ENCODE results near the gene OR4Q2.
"Not testable (repeated sequence)": the region's sequence is repeated elsewhere in the genome, so short reads cannot be mapped to it uniquely, and the experiment has no call there.

The OR4Q2 gene

DNA sequence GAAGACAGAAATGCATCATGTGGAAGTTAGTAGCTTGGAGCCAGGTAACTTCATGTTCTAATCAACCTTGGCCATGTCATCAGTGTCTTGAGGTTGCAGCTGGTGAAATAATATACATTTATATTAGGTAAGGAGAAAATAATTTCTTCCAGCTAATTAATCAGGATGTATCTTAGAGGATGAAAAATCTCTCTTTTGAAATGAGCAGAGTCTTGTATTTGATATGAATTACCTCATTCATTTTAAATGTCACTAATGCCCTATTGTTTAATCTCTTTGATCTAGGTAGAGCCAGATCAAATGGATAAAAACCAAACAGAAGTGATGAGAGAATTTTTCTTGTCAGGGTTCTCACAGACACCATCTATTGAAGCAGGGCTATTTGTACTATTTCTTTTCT is at the start of gene OR4Q2:
Gene OR4Q2, plus strand, starts transcription at position 301 of the 400 bp plus-strand sequence.
- no peak for DNase-seq

DNA sequence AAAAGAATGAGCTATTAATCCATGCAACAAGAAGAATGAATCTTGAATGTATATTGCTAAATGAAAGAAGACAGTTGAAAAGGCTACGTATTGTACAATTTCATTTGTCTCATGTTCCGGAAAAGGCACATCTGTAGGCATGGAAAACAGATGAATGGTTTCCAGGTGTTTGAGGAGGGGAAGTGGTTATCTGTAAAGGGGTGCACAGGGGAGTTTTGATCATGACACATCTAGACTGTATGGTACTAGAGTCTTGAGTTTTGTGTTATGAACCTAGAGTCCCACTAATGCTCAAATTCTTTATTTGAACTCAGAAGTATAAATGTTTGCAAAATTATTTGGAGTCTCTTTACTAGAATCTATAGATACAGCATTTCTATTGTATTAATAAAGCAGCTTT is 32.2 kb upstream of the OR4Q2 start:
- DNase-seq = not testable (repeated sequence)

DNA sequence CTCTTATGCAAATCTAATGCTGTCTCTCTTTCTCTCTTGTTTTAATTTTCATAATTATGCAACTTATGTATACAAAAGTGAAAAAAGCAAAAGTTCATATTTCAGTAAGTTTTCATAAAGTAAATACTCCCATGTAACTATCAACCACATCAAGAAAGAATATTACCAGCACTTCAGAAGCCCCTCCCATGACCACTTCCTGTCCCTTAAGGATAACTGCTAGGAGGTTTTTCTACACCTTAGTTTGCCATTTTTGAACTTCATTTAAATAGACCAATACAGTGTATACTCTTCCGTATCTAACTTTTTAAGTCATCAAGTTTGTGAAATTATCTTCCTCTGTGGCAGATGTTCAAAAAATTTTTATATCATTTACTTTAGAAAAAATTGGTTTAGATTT is 27.1 kb upstream of the OR4Q2 start:
- peak; percentile 12 for DNase-seq

DNA sequence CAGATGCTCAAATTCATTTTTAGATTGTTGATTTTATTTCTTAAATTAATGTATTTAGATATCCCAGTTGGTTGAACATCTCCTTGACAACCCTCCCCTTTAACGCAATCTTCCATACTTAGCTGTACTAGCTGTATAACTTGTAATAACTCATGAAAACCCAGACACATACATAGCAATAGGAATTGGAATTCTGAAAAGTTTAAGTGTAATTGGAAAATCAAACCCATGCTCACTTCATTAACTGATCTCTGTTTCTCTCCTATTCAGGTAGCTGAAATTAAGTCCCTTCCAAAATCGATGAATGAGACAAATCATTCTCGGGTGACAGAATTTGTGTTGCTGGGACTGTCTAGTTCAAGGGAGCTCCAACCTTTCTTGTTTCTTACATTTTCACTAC is 26.7 kb upstream of the OR4Q2 start, which contains the start of gene OR4K15:
Gene OR4K15, plus strand, starts transcription at position 301 of the 400 bp plus-strand sequence. Its CDS starts 0 bp downstream, at position 301.
- no peak for DNase-seq

DNA sequence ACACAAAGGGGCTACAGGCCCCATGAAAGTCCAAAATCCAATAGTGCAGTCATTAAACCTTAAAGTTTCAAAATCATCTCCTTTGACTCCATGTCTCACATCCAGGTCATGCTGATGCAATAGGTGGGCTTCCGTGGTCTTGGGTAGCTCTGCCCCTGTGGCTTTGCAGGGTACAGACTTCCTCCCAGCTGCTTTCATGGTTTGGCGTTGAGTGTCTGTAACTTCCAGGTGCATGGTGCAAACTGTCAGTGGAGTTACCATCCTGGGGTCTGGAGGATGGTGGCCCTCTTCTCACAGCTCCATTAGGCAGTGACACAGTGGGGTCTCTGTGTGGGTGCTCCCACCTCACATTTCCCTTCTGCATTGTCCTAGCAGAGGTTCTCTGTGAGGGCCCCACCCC is 8.5 kb upstream of the OR4Q2 start:
- DNase-seq = no peak

DNA sequence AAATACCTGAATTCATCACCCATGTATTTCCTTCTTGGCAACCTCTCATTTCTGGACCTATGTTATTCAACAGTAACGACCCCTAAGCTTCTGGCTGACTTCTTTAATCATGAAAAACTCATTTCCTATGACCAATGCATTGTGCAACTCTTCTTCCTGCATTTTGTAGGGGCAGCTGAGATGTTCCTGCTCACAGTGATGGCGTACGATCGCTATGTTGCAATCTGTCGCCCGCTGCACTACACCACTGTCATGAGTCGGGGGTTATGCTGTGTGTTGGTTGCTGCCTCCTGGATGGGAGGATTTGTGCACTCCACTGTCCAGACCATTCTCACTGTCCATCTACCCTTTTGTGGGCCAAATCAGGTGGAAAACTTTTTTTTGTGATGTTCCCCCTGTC is 356 bp downstream of the OR4Q2 start:
- no peak for DNase-seq

DNA sequence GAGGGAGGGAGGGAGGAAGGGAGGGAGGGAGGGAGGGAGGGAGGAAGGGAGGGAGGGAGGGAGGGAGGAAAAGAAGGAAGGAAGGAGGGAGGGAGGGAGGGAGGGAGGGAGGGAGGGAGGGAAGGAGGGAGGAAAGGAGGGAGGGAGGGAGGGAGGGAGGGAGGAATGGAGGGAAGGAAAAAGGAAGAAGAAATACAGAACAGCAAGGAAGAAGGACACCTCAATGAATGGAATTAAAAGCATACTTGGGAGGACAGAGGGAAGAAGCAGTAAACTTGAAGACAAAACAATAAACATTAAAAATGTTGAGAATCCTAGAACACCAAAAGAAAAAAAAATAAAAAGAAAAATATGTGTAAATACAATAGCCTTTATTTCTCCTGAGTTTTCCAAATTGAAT is 6.2 kb downstream of the OR4Q2 start:
- no peak for DNase-seq

DNA sequence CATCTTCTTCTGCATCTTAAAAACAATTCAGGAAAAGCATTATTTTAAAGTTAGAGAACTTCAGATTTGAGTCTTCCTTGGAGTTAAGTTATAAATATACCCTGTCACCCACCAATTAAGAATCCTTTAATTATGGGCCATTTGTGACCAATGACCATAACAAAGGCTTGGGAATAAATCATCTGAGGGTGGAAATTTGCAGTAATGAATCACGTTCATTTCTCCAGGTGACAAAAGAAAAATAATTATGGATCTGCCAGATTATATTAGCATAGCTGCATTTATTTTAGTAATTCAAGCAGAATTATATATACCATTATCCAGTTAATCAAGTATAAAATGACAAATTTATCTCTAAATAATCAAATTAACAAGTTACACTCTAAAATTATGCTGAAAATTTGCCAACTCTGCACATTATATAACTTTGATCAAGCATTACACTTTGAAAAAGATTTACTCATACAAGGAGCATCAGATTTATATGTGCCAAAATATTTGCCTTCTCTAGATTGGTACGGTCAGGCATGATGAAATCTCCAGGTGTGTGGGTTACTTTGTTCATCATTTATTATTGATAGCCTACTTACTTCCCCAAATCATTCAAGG is 17.4 kb downstream of the OR4Q2 start, which contains the start of gene OR4K14:
Gene OR4K14, minus strand, starts transcription at position 51 of the 609 bp plus-strand sequence. CDS start 4,114 bp downstream, outside the sequence.
- DNase-seq = no peak

DNA sequence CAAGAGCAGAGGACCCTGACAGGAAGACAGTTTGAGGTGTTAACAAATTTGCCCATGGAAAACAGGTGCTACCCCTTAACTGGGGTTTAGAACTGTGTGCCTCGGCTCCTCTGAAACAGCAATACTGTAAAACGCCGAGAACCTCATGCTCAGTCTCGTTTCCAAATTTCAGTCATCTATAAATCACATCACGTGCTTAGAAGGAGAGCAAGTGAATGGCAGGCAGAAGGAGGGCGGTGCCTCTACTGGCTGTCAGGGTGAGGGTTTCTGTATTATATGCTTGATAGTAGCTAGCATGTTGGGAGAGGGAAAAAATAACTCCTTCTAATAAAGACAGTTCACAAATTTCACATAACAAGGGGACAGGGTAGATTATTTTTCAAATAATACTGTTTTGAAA is 29.1 kb downstream of the OR4Q2 start:
- DNase-seq = no peak

DNA sequence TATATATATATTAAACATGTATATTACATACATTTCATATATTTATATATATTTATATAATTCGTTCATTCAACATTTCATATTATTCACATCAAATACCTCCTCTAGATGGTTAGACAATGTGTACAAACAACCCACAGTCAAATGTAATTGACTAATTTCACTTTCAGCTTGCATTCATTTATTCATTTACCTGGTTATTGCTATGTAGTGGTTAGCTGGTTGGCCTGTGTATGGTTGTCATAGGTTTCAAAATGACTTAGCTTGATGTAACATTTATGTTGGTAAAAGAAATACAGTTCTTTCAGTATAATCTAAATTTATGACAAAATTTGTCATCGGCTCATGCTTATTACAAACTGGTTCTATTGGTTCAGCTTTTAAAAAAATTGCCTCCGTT is 33.5 kb downstream of the OR4Q2 start:
- DNase-seq = peak; percentile 3

DNA sequence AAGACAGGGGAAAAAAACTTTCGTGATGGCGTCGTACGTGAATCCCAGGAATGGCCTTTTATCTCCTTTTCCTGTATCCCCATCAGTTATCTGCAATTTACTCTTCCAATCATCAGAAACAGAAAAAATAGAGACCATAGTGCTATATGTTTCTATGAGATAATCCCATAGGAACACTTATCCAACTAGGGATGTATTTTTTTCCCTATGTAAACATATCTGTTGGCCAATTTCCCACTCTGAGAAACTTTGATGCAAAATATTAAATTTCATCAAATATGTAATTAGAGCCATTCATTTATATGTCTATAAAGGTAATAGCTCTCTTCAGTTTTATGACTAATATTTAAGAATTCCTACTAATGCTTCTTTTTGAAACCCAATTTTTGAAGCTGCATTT is 34.0 kb downstream of the OR4Q2 start, which contains the start of gene OR4K13:
Gene OR4K13, minus strand, starts transcription at position 101 of the 400 bp plus-strand sequence. CDS start 1,280 bp downstream, outside the sequence.
- no peak for DNase-seq

DNA sequence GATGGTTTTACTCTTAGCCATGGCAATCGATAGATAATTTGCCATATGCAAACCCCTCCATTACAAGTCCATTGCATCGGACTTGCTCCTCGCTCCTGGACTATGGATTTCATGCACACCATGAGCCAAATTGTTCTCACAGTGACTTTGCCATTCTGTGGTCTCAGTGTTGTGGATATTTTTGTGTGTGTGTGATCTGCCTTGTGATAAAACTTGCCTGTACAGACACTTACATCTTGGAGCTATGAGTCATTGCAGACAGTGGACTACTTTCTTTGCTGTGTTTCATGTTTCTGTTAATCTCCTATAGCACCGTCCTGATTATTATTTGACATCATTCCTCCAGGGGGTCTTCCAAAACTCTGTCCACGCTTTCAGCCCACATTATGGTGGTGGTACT is 42.3 kb downstream of the OR4Q2 start:
- no peak for DNase-seq

DNA sequence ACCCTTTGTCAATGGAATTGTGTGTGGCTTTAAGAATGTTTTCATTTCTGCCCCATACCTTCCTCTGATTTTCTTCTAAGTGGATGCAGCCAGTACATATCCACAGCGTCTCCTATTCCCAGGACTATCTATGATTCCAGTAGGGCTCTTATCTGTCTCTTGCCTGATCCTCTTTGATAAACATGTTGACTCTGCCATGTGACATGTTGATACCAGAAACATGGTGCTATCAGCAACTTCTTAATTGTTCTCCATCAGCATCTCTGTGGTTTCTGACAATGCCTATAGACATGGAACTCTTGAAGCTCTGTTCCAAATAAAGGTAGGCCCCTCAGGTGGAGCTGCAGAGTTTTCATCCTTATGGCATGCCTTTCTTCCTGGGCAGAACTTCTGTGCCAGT is 46.2 kb downstream of the OR4Q2 start:
- DNase-seq = no peak
